Mucosa of gallbladder (tissue), 1 donor: ENCODE results near the gene AUTS2. TPM values are rescaled to one million over a fixed set of nuclear protein-coding genes. Genes with fewer than 3 reads are reported as not detected.

Experiments
- DNase-seq: peaks from one replicate; pipeline ENCODE4 v3.0.0-alpha.2; 2020; ENCODE audit warnings: low spot score
- total RNA-seq: library from RNA; stranded (reverse); gene quantifications from one replicate; pipeline ENCODE4 v1.2.1, GENCODE V29; 2021
- donor health status: DM: no; HTN: no; CAD: no.

AUTS2 gene
- total RNA-seq, 1 donor from 2014 or later: 50.1 TPM

DNA sequence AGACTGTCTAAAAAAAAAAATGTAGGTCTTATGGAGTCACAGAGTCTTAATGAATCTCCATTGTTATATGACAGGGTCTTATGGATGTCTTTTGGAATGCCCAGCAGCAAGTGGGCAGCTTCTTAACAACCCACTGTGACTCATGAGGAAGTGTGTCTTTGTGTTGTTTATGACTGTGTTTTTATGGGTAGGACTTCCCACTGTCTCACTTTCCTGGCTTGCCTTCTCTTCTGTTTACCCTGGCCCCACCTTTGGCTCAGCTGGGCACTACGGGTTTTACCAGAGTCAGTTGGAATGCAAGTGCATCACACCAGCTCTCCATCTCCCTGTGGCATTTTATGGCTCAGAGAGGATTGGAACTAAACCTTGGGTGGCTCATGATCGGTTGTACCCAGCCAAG lies 580.5 kb downstream of the AUTS2 start:
- DNase-seq: no peak

DNA sequence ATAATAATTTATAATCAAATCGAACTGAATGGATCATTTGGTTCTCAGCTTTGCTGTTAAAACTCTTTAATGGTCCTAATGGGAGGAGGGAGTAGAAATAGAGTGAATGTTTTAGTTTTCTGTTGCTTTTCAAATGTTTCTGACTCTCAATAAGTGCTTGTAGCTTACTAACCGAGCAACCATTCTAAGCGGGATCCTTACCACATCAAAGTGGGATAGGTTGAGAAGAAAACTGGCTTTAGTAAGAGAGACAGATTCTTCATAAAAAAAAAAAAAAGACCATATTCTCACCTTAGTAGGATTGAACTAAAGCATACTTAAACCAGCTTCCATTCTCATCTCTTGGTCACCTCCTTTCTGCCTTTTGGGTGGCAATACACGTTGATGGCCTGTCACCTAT lies 584.2 kb downstream of the AUTS2 start:
- no peak for DNase-seq

DNA sequence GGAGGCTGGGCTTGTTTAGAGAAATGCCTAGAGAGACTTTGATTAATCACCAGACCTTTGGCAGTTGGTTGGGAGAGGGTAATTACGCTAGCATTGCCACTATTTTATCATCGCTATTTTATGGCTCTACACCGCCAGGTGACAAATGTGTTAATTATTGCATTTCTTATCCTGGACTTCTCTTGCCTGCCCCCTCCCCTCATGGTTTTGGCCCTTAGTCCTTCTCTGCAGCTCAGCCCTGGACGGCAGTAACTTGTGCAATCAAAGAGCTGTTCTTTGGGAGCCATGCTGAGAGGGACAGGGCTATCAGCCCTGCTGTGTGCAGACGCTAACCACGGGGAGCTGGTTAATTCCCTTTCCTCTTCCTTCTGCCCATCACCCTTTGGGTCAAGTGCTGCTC lies 585.0 kb downstream of the AUTS2 start:
- DNase-seq: no peak

DNA sequence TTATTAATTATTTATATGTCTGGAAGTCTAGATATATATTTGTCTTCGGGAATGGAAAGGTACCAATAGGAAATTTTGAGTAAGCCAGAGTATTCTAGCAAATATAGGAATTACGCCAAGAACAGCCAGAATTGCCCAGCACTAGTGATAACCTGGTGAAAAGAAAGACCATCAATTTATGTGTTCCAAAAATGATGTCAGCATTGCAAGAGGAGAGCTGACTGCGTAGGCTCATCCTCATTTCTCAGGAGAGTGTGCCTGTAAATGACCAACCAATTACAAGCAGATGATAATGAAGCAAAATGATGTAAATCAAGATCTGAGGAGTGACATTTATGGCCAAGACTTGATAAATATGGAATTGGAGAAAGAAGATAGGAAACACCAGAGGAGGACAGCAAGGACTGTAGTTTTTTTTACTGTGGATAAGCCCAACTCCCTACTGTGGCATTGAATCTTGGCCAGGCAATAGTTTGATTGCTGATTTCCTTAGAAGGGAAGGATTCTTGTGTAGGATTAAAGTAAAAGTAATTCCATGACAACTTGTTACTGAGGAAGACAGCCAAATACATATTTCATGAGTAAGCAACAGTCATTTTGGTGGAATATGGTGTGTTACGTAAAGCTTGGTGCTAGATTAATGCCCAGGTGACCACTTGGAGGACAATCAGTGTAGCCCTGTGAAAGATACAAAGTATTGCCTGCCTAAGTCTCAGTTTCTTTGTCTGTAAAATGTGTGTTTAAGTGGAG lies 590.8 kb downstream of the AUTS2 start:
- DNase-seq: no peak

- DNase-seq: no peak
Measured at GRCh38 chr7:70189776-70190175, 591.5 kb downstream of the AUTS2 start.

GRCh38 chr7:70190281-70190680 lies 592.0 kb downstream of the AUTS2 start:
- no peak for DNase-seq

DNA sequence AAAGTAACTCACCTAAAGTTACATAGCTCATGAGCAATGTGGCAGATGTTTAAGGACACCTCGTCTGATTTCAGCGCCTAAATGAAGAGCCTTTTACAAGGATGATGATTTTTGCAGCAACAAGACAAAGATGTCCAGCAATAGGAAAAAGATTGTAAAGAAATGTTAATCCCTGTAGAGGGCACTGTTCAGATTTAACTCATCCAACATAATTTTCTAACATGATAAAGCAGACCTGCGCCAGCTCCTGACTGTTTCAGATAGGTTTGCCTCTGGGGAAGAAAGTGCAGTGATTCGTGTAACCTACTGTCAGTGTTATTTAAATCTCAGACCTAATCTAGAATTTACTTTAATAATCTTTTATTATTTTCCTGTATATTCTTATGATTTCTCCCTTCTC lies 595.2 kb downstream of the AUTS2 start:
- no peak for DNase-seq

DNA sequence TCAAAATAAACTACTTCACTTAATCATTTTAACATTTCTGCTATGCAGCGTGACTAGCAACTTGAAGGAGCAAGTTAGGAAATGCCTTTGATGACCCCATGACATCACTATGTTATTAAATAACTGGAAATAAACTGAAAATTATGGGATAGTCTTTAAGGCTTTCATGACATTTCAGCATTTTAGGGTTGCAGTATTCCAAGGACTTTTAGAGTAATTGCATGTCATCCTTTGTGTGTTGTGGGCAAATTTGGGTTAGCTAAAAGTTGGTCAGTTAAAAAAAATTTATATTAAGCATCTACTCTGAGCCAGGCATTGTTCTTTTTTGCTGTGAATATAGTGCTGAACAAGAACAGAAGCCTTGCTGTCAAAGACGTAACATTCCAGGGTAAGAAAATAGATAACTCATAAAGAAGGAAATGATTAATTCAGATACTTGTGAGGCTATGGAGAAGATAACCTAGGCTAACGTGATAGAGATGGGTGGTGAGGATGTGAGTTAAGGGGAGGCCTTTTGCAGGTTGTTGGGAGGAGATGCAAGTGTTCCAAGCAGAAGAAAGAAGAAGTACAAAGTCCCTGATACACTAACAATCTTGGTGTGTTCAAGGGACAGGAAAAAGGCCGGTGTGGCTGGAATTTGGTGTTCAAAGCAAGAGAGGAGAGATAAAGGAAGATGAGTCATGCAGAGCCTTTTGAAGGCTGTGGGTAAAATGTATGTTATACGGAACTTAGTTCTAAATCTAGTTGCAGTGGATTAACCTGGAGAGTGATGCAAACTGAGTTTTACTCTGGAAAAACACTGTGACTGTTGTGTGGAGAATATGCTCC lies 610.2 kb downstream of the AUTS2 start:
- DNase-seq: peak; percentile 10

GRCh38 chr7:70210200-70210935 lies 612.1 kb downstream of the AUTS2 start:
- no peak for DNase-seq

DNA sequence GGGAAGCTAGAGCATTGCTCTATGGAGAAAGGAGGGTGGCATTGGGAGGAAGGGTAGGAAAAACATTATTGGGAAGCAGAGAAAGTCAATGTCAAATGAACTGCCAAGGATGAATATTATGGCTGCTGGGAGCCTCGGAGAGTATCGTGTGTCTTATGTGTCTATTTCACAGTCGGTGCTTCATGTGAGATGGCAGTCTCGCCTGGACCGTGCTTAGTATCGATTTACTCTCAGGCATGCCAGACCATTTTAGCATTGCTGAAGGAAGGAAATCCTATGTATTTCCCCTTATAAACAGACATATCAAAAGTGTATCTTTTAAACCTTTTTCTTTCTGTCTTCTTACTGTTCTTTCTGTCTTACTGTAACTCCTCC lies 612.6 kb downstream of the AUTS2 start:
- no peak for DNase-seq

- DNase-seq: no peak
Measured at GRCh38 chr7:70212281-70212680, 614.0 kb downstream of the AUTS2 start.

- no peak for DNase-seq
Measured at GRCh38 chr7:70214071-70214470, 615.8 kb downstream of the AUTS2 start.

- no peak for DNase-seq
Measured at GRCh38 chr7:70215491-70215890, 617.2 kb downstream of the AUTS2 start.

DNA sequence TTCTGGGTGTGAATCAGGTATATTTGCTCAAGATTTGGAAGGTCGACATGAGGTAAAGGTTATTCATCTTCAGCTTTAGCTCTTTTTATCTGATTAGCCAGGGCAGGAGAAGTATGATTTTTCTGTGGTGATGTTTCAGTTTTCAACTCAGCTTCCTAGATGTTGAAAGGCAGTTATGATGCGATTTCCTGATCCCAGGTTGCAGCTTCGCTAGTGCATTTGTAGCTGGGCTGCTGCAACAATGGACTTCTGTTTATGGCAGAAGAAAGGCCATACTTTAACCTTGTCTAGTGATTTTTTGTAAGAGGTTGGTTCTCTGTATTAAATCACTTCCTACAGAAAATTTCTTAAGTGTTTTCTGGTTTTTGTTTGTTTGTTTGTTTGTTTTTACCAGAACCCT lies 619.3 kb downstream of the AUTS2 start:
- DNase-seq: no peak

GRCh38 chr7:70218006-70218405 lies 619.7 kb downstream of the AUTS2 start:
- no peak for DNase-seq

DNA sequence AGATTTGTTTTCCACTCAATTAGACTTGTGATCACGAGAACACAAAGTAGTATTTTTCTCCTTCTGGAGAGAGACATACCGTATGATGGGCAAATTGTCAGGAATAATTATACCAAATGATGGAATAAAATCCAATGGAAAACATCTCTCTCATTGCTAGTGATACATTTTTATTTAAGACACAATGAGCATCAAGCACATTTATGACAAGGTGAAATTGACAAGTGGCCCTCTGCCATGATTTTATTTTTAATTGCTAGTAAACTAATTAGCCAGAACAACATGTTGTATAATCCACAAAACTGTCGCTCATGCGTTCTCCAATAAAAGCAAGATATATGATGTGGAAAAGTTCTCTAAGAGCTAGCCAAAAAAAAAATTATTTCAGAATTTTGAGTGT lies 620.8 kb downstream of the AUTS2 start:
- no peak for DNase-seq

DNA sequence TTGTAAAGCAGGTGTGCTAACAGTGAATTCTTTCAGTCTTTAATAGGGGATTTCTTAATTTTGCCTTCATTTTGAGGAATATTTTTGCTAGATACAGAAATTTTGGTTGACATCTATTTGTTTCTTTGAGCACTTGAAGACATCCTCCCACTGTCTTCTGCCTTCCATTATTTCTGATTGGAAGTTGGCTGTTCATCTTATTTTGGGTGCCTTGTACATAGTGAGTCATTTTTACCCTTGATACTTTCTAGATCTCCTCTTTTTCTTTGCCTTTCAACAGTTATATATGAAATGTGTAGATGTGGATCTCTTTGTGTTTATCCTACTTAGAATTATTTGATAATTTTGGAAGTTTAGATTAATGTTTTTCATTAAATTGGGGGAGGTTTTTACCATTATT lies 631.0 kb downstream of the AUTS2 start:
- DNase-seq: no peak

GRCh38 chr7:70230761-70231160 lies 632.5 kb downstream of the AUTS2 start:
- no peak for DNase-seq

DNA sequence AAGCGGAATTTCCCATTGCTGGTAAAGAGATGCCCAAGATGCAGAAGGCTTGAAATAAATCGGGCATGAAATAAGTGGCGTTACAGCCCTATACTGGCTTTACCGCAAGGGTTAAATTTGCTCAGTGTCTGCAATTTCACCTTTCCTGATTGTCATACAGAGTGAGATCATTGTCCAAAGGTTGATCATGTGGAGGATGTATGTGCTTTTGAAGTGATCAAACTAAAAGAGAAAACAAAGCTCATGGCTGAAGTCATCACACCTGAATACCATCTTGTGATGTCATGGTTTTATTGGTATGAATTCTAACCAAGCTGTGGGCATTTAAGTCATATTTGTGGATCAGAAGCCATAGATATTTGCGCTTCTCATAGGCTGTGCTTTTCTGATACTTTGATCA lies 635.5 kb downstream of the AUTS2 start:
- no peak for DNase-seq

DNA sequence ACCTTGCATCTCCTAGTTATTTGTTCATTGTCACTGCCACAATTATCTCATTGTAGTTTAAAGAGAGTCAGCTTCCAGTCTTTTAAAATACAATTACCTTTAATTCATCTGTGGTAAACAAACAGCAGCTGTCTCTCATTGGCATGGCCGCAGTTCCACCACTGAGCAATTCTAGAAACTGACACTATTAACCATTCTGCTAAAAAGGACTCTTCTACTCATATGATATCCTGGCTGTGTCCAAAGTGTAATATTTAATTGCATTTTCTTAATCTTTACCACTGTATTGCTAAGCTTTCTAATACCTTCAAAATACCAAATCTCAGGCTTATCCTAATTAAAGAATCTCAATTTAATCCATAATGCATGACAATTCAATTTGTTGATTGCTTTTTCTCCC lies 639.0 kb downstream of the AUTS2 start:
- DNase-seq: no peak

GRCh38 chr7:70237831-70238575 lies 639.7 kb downstream of the AUTS2 start:
- no peak for DNase-seq

DNA sequence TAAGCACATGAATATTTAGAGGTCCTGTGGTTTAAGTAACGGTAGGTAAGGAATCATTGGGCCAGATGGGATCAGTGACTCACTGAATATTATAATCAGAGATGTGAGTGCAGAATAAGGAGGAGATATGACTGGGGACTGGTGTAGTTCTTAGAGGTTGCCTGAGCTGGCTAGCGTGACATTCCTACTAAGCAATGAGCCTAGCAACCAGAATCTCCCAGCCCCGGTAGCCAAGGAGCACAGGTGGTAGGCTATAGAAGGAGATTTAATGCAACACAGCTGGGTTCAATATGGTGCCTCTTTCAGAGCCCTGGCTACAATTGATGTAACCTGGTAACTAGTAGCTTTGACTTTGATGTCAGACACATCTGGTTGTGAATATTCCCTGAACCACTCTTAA lies 641.6 kb downstream of the AUTS2 start:
- DNase-seq: no peak
